Chondrocyte (in vitro differentiated cells): Measurements from ENCODE around the gene ECT2. TPM values are rescaled to one million over a fixed set of nuclear protein-coding genes. Genes with fewer than 3 reads are reported as not detected.

Experiments used
- DNase-seq: peaks from one replicate; pipeline ENCODE4 v3.0.0; 2021; ENCODE audit warnings: mixed read lengths, low spot score
- H3K27ac Mint-ChIP-seq: one replicate; pipeline ENCODE4 v1.8.0; 2021; ENCODE audit warnings: mild to moderate bottlenecking, moderate library complexity, mixed read lengths; ENCODE audit not compliant: unreplicated experiment
- H3K27me3 Mint-ChIP-seq: 2 replicates; pipeline ENCODE4 v1.8.0; 2021; ENCODE audit warnings: low read depth, mixed read lengths
- H3K36me3 Mint-ChIP-seq: 2 replicates; pipeline ENCODE4 v1.8.0; 2021; ENCODE audit warnings: low read depth, mixed read lengths
- H3K4me1 Mint-ChIP-seq: 2 replicates; pipeline ENCODE4 v1.8.0; 2021; ENCODE audit warnings: low read depth, mild to moderate bottlenecking, mixed read lengths
- H3K4me3 Mint-ChIP-seq: one replicate; pipeline ENCODE4 v1.8.0; 2021; ENCODE audit warnings: mild to moderate bottlenecking, moderate library complexity, mixed read lengths; ENCODE audit not compliant: unreplicated experiment
- H3K9me3 Mint-ChIP-seq: 2 replicates; pipeline ENCODE4 v1.8.0; 2021; ENCODE audit warnings: low read depth, mixed read lengths
- CTCF ChIP-seq: fragments of 200-600 bp; sonication (generic); IDR thresholded peaks from 2 replicates; pipeline ENCODE4 v1.5.0; 2021; ENCODE audit warnings: antibody characterized with exemption, mild to moderate bottlenecking, moderate library complexity
- total RNA-seq: library from RNA; stranded (reverse); gene quantifications from 3 replicates; pipeline ENCODE4 v1.2.1, GENCODE V29; 2021

ECT2 gene
- total RNA-seq, 1 donor from 2014 or later, result 17.2 TPM

DNA sequence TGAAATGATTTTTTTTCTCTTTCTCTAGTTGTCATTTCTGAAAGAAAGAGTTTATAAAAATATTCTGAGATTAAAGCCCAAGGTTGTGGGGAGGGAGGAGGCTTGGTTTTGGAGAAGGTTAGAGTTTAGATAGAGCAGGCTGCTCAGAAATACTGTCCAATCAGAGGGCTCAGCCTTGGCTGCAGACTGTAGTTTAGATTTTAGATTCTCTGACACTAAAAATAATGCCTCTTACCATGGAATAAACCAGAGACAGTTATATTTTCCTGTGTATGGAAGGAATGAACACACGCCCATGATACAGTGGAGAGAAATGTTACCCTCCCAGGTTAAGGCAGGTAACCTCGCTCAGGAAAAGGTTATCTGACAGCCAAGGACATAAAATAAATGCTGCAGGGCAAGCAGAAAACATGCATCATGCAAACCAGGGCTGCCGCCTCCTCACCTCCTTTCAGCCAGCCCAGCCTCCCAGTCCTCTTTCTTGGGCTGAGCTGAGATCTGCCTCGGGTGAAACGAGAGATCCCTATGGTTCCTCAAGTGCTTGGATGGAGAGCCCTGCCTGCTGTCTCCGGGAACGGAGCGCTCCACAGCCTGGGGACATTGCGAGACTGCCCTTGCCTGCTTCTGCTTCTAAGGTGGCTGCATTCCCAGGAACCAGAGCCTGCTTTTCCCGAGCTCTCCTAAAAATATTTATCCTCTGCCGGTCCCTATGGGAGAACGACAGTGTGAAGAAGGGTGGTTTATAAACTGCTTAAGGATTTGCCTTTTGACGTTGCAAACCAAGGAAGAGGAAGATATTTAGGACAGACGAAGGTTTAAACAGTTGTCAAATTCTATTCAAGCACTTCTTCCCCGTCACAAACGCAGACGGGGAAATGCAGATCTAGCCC, 40.5 kb upstream of the ECT2 start:
- H3K27me3 Mint-ChIP-seq, result no peaks in the 10 kb centered on the region
- DNase-seq, result no peak
- H3K4me3 Mint-ChIP-seq, result peak overlapping the region; percentile 93
- H3K27ac Mint-ChIP-seq, result peak overlapping the region; percentile 97
- H3K4me1 Mint-ChIP-seq, result peaks cover 32% of the 10 kb centered on the region
- no peaks in the 10 kb centered on the region for H3K9me3 Mint-ChIP-seq
- no peak for TF ChIP-seq CTCF
- H3K36me3 Mint-ChIP-seq, result no peaks in the 10 kb centered on the region

- Mint-ChIP-seq H3K9me3 (no peaks in the 10 kb centered on the region), H3K36me3 (no peaks in the 10 kb centered on the region), H3K4me1 (peaks cover 32% of the 10 kb centered on the region), H3K27ac (peak within 1 kb of the TSS; percentile 97), H3K4me3 (peak within 1 kb of the TSS; percentile 93), H3K27me3 (no peaks in the 10 kb centered on the region)
- peak; percentile 90 for TF ChIP-seq CTCF
- DNase-seq, result peak; percentile 92
Measured at GRCh38 chr3:172710664-172711453, 39.7 kb upstream of the ECT2 start, which contains the start of gene NCEH1. Gene NCEH1, minus strand, starts transcription at chr3:172711067. Its CDS starts 83 bp downstream, at chr3:172710984.

DNA sequence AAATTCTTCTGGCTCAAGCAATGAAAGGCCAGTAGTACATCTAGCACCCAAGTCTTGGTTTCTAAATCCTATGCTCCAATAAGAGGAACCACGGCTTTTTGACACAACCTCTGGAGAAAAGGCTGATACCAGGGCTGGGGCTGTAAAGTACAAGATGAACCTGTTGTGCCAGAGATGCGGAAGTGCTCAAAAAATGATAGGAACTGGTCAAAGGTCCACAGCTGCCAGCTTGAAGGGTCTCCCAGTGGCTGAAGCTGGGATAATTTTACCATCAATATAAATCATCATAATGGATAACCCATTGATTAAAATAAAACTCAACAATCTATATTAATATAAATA, 39.1 kb upstream of the ECT2 start:
- Mint-ChIP-seq H3K4me1 (peaks cover 32% of the 10 kb centered on the region), H3K9me3 (no peaks in the 10 kb centered on the region), H3K27ac (peak overlapping the region; percentile 97), H3K27me3 (no peaks in the 10 kb centered on the region), H3K4me3 (peak overlapping the region; percentile 93), H3K36me3 (no peaks in the 10 kb centered on the region)
- no peak for TF ChIP-seq CTCF
- no peak for DNase-seq

DNA sequence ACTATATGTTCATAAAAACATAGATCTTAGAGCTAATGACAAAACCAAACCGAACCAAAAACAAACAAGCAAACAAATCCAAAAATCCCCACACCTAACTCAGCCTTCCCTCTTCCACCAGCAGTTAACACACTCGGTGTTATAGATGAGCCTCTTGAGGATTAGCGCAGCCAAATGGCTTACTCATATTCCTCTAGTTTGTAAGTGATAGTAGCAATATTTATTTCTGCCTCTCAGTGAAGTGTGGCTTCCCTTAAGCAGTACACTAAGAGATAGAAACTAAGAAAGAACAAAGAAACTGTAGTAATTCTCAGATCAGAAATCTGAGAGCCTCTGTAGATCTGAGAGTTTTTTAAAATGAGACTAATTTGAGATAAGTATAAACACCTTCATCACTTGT, 37.2 kb upstream of the ECT2 start:
- Mint-ChIP-seq H3K27me3 (no peaks in the 10 kb centered on the region), H3K4me1 (peaks cover 27% of the 10 kb centered on the region), H3K9me3 (no peaks in the 10 kb centered on the region), H3K4me3 (no peak overlapping the region), H3K27ac (no peak overlapping the region), H3K36me3 (no peaks in the 10 kb centered on the region)
- DNase-seq, result no peak
- no peak for TF ChIP-seq CTCF

DNA sequence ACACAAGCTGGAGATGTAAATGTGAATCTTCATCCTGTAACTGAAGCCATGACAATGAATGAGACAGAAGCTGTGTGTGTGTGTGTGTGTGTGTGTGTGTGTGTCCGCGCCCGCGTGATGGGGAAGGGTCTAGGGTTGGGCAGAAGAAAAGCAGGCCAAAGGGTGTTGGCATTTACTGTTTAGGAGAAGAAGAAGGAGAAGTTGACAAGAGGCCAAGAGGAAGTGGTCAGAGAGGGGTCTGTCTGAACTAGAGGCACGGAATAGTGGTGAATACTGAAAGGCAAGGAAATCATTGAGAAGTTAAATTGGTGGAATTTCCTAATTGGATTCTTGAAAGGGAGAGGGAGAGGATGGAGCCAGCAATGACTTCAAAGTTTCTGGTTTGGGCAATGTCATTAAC, 34.0 kb upstream of the ECT2 start:
- Mint-ChIP-seq H3K36me3 (peaks cover 9% of the 10 kb centered on the region), H3K27me3 (no peaks in the 10 kb centered on the region), H3K9me3 (peaks cover 14% of the 10 kb centered on the region), H3K27ac (no peak overlapping the region), H3K4me1 (peaks cover 4% of the 10 kb centered on the region), H3K4me3 (no peak overlapping the region)
- no peak for DNase-seq
- no peak for TF ChIP-seq CTCF
